GM06990 (cell line): Measurements from ENCODE around the gene RRP8.

Experiments used
- DNase-seq: peaks from one replicate; pipeline ENCODE4 v3.0.0-alpha.2; 2011; ENCODE audit not compliant: insufficient read length; ENCODE audit errors: extremely low read depth
- H3K27me3 ChIP-seq: replicated peaks from 2 replicates; pipeline ENCODE4 v1.6.0; 2011; ENCODE audit warnings: low read length; ENCODE audit not compliant: control insufficient read depth, insufficient read depth
- H3K36me3 ChIP-seq: 2 replicates; pipeline ENCODE4 v1.5.1; 2011; ENCODE audit warnings: low read length; ENCODE audit not compliant: control insufficient read depth, insufficient read depth
- H3K4me3 ChIP-seq: replicated peaks from 2 replicates; pipeline ENCODE4 v1.5.1; 2011; ENCODE audit warnings: low read depth, mild to moderate bottlenecking, control low read depth, low read length
- CTCF ChIP-seq: IDR thresholded peaks from 2 replicates; pipeline ENCODE4 v1.5.1; 2011; ENCODE audit warnings: low read length, control low read depth, mild to moderate bottlenecking, inconsistent platforms; ENCODE audit not compliant: insufficient read depth, poor library complexity, severe bottlenecking

Gene RRP8

GRCh38 chr11:6647836-6648235 is 44.4 kb upstream of the RRP8 start:
- no peak for TF ChIP-seq CTCF
- Histone ChIP-seq H3K36me3 (no peaks in the 10 kb centered on the region), H3K4me3 (no peak overlapping the region), H3K27me3 (no peaks in the 10 kb centered on the region)
- DNase-seq = no peak

- no peaks in the 10 kb centered on the region for H3K27me3 ChIP-seq
- no peaks in the 10 kb centered on the region for H3K36me3 ChIP-seq
- no peak for TF ChIP-seq CTCF
- DNase-seq = peak; percentile 63
- H3K4me3 ChIP-seq = no peak overlapping the region
Measured at GRCh38 chr11:6646918-6647679, 43.7 kb upstream of the RRP8 start.

- Histone ChIP-seq H3K4me3 (no peak overlapping the region), H3K27me3 (no peaks in the 10 kb centered on the region)
- no peak for DNase-seq
Measured at GRCh38 chr11:6646576-6646917, 43.1 kb upstream of the RRP8 start.

GRCh38 chr11:6646071-6646470 is 42.7 kb upstream of the RRP8 start:
- H3K27me3 ChIP-seq = no peaks in the 10 kb centered on the region
- DNase-seq = peak; percentile 36
- H3K4me3 ChIP-seq = no peak overlapping the region
- no peak for TF ChIP-seq CTCF
- H3K36me3 ChIP-seq = no peaks in the 10 kb centered on the region

More at GRCh38 chr11:6646576-6646917, 43.1 kb upstream of the RRP8 start:
- no peak for TF ChIP-seq CTCF
- H3K36me3 ChIP-seq = no peaks in the 10 kb centered on the region

- DNase-seq = no peak
- TF ChIP-seq CTCF = no peak
- no peak overlapping the region for H3K4me3 ChIP-seq
- H3K27me3 ChIP-seq = no peaks in the 10 kb centered on the region
- no peaks in the 10 kb centered on the region for H3K36me3 ChIP-seq
Measured at GRCh38 chr11:6642957-6643356, 39.5 kb upstream of the RRP8 start.
